Measurements from ENCODE around the gene KMT2D. TPM values are rescaled to one million over a fixed set of nuclear protein-coding genes. Genes with fewer than 3 reads are reported as not detected.

Gene KMT2D
- total RNA-seq, 1 donor from 2014 or later, result 48.2 TPM

DNA sequence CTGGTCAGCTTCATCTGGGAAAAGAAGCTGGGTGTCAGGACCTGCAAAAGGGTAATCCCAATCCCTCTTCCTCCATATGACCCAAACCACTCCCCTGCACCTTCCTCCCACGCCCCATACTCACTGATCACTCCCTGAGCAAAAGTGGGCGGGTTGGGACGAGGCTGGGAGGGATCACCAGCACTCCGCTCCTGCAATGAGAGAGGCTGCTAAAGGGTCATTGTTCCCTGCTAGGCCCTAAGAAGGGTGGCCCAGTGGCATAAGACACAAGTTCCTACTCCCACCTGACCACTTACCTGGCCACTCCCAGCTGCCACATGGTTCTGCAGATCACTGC, 26.3 kb downstream of the KMT2D start:
- ATAC-seq, result no peak

GRCh38 chr12:49033611-49034285, 26.8 kb downstream of the KMT2D start:
- ATAC-seq, result no peak

GRCh38 chr12:49032679-49033447, 27.7 kb downstream of the KMT2D start:
- no peak for ATAC-seq

- ATAC-seq, result no peak
These were observed 28.3 kb downstream of the KMT2D start for GRCh38 chr12:49032276-49032675.

GRCh38 chr12:49031573-49032161, 28.9 kb downstream of the KMT2D start:
- ATAC-seq, result no peak

GRCh38 chr12:49030714-49031572, 29.7 kb downstream of the KMT2D start:
- ATAC-seq, result no peak

DNA sequence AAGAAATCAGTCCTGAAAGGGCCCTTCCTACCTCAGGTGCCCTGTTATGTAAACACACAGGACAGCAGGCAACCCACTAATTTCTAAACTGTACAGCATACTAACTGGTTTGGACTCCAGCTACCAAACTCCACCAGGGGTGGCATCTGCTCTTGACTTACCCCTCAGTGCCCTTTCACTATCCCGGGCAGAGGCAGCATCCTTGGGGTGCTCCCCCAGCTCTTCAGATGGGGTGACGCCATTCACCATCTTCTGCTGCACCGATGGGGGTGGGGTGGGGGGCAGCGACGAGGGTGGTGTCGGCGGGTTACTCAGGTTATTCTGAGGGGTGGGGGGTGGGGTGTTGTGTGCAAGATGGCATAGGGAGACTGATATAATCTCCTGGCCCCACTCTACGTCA, 30.5 kb downstream of the KMT2D start:
- ATAC-seq, result no peak

DNA sequence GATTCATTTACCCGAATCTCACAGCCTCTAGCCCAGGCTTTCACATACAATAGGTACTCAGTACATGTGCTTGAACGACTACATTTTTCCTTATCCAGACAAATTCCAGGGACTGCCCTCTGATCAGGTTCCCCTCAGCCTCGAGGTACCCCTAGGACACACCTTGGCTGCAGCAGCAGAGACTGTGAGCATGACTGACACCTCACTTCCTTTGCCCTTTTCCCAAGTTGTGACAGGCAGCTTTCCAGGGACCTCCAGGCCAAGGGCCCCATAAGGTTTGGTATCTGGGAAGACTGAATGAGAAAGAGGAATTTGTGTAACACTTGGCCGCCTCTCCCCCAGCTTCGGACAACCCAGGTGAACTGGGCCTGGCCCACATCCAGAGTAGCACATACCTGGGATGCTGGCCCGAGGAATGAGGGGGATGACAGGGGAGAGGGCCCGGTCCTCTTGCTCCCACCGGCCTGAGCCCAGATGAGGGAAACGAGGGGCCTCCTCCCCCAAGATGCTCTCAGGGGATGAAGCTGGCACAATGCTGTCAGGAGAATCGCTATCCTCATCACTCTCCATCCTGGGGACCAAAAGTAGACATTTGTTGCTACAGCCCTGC, 31.8 kb downstream of the KMT2D start:
- no peak for ATAC-seq

- ATAC-seq, result no peak
These were observed 32.6 kb downstream of the KMT2D start for GRCh38 chr12:49027846-49028555.

DNA sequence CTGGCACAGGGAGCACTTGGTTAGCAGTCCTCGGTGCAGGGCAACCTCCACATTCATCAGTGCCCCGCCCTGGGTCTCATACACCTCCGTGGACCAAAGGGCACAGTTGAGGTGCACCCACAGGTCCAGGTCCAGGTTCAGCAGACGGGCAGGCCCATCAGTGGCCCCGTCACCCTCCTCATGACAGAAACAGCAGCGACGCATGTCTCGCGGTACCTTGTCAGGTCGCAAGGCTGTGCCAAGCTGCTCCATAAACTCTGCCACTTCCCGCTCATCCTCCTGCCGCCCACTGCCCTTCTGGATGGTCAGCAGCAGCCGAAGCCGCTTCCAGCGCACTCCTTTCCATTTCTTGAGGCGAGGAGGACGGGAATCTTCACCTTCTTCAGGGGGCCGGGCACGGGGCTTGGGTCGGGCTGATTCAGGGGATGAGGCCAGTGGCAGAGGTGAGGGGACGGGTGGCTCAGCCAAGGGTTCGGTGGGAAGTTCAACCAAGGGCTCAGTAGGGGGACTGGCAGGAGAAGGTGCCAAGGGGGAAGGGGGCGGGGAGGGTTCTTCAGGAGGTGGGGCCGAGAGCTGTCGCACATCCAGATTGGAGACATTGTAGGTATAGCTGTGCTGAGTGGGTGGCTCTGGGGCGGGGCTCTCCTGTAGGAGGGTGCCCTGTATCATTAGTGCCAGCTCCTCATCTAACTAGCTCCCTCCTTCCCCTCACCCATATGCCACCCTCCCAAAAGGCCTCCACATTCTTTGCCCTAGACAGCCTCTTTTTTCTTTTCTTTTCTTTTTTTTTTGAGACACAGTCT, 33.7 kb downstream of the KMT2D start:
- no peak for ATAC-seq

DNA sequence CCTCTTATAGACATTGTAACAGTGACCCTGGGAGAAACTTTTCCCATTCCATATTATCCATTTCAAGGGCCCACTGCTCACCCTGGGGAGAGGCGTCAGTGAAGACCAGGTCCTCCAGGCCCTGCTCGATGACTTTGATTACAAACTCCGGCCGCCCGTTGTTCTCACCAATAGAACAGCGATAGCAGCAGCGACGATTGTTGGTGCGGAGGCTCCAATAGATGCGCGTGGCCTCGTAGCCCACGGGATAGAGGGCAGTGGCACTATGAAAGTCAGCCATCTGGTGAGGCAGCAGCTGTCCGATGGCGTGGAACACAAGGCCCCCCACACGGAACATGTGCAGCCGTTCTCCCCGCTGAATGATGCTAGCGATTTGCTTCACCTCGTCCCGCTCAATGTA, 34.5 kb downstream of the KMT2D start:
- ATAC-seq, result no peak

DNA sequence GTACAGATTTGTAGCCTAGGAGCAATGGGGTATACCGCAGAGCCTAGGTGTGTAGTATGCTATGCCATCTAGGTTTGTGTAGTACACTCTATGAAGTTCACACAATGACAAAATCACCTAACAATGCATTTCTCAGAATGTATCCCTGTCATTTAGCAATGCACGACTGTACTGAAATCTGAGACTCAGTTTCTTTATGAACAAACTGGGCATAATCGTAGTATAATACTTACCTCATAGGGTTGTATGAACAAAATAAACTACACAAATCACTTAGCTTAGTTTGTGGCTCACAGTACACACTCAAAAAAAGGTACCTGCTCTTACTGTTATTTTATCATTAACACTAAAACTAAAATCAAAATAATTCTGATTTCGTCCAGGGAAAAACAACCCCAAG, 35.1 kb downstream of the KMT2D start:
- ATAC-seq, result no peak

GRCh38 chr12:49024543-49024942, 36.1 kb downstream of the KMT2D start:
- ATAC-seq, result no peak

DNA sequence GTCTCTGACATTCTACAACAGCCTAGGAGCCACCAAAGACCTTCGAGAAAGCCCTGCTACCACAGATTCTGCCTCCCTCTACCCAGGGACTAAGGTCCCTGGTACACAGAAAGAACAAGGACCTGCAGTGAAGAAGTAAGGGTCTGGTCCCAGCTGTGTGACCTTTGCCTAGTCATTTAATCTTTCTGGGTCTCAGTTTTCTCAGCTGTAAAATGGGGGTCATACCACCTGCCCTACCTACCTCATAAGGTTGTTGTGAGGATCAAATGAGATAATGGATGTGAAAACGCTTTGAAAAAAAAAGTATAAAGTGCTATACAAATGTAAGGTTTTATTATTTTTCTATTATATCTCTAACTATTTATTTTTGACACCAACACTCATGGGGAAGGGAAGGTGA, 36.8 kb downstream of the KMT2D start:
- ATAC-seq, result no peak

DNA sequence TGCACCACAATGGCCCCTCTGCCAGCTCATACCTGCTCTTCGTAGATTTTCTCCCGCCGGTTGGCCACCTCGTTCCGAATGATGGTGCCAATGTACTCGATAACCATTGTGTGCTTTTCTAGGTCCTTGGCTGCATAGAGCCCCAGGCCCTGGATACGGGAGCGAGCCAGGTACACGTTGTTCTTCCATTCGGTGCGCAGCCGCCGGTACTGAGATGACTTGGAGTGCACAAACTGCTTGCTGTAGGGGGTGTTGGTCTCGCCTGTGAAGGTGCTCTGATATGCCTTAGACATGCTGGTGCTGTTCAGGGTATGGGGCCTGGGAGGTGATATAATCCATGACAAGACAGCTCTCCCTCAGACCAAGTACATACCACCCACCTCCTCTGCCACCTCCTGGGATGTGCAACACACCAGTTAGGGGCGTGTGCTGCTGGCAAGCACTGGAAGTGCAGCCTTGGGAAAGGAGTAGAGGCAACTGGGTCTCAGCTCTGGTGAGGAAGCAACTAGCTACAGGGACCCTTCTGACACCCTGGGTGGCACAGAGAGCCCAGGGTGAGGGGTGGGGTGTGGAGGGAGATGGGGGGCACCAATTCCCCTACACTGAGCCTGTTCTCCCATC, 37.9 kb downstream of the KMT2D start:
- no peak for ATAC-seq

DNA sequence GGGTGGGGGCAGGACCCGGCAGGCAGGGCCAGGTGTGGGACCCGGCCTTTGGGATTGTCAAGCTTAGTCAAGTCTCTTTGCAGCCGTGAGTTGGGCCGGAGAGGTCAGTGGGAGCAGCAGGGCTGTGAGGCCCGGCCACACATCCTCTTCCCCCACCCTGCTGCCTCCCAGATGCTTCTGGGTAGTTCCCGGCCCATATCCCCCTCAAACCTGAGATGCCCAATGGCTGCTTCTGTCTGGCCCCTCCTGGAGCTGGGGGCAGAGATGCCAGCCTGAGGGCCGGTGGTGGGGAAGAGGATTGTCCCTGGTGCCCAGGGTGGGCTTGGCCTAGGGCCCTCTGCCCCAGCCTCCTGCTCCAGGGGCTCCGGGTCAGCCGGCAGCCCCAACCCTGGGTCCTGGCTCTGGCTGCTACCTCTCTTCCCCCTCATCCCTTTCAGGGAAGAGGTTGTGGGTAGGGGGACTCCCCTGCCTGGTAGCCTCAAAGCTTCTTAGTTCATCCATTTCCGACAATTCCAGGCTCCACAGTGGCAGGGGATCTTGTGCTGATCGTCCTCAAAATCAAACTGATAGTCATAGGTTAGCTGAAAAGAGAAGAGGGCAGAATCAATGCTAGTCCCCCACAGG, 39.2 kb downstream of the KMT2D start:
- ATAC-seq, result no peak

GRCh38 chr12:49020441-49020840, 40.2 kb downstream of the KMT2D start:
- ATAC-seq, result no peak

DNA sequence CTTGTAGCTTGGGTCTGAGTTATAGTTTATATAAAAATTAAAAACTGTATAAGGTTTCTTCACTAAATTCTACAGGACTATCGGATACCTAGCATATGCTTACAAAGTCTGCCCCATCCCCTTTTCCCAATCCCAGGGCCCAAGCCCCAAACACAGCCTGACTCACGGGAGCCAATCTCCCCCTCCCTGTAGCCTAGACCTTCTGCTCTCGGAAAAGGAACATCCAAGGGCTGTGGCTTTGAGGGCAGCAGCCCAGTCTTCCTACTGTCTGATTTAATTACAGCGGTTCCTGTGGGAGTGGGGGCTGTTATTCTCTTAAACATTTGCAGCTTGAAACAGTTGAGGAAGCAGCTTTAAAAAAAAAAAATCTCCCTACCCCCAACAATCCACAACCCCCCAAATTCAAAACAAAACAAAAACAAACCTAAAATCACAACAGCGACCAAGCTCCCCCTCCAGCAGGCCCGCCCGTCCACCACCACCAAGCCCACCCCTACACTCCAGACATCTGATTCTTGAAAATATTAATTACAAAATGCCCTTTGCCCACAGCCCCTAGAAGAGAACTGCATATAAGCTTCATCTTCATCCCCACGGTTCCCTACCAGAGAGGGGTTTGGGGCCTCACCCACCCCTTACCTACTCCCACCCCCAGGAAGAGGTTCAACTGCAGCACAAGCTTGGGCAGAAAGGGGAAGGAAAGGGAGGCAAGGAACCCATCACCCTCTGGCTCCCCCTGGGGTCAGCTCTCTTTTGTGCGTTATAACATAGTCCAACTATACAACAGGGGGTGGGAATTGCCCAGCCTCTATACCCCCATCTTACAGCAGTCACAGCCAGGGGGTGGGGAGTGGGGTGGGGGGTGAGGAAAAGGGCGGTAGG, 40.9 kb downstream of the KMT2D start:
- ATAC-seq, result no peak

DNA sequence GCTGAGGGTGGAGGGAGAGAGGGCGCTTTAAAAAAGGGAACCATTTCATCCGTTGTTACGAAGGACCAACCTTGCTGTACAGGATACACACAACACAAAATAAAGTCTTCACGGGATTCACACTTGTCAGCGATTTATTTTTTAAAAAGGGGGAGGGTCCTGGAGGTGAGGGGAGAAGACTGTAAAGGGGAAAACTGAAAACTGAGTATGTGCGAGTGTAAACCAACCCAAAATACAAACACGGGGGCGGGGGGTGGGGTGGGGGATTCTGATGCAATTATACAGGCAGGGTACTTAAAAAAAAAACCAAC, 41.5 kb downstream of the KMT2D start:
- ATAC-seq, result peak; percentile 1

Data from esophagus mucosa (tissue), 1 donor.